Limb (tissue), 2 donors: Measurements from ENCODE around the gene SLC6A8.
"Not testable (repeated sequence)": the region's sequence is repeated elsewhere in the genome, so short reads cannot be mapped to it uniquely, and the experiment has no call there.

ENCODE experiments used
- DNase-seq, 2 donors: peaks; one replicate each; pipeline ENCODE4 v3.0.0-alpha.2; 2016; ENCODE audit errors: extremely low spot score in 2 of 2

The SLC6A8 gene

DNA sequence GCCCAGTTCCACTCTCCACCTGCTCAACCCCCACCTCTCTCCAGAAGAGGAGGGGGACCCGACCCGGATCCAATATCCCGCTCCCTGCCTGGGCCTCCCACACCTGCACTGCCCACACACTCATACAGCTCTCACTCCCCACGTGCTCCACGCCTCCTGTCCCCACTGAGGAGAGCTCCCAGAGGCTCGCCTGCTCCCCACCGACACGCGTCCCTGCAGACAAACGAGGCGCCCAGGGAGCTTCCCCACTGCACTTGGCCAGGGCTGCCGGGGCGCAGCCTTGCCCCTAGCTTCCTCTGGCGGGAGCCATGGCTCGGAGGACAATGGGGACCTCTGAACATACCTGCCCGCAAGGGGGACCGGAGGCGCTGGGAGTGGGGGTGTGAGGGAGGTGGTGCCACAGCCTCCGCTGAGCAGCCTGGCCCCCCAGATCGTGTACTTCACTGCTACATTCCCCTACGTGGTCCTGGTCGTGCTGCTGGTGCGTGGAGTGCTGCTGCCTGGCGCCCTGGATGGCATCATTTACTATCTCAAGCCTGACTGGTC is 5.0 kb downstream of the SLC6A8 start:
- no peak for DNase-seq

DNA sequence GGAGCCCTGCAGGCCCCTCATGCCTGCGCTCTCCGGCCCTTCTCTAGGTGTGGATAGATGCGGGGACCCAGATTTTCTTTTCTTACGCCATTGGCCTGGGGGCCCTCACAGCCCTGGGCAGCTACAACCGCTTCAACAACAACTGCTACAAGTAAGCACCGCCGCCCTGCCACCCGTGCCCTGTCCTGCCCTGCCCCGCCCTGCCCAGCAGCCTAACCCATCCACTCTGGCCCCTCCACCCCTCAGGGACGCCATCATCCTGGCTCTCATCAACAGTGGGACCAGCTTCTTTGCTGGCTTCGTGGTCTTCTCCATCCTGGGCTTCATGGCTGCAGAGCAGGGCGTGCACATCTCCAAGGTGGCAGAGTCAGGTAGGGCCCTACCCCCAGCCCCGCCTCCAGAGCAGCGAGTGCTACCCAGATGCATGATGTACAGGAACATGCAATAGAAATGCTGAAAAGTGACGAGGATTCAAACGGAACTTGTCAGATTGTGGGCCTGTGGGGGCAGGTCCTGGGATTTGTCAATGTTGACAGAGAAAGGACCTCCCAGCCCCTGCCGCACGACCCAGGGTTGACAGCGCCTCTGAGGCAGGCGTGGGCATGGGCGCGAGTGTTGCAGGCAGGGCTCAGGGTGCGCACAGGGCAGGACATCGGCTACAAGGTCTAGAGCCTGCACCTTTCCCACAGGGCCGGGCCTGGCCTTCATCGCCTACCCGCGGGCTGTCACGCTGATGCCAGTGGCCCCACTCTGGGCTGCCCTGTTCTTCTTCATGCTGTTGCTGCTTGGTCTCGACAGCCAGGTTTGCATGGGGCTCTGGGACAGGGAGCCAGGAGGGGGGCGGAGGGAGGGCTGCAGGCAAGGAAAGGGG is 5.7 kb downstream of the SLC6A8 start:
- no peak for DNase-seq

DNA sequence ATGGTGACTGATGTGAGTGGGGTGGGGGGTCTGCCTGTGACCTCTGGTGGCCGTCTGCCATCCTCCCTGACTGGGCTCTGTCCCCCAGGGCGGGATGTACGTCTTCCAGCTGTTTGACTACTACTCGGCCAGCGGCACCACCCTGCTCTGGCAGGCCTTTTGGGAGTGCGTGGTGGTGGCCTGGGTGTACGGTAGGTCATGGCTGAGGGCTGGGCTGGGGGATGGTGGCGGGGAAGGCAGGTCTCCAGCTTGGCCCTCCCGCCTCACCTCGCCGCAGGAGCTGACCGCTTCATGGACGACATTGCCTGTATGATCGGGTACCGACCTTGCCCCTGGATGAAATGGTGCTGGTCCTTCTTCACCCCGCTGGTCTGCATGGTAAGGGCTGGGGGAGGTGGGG is 6.5 kb downstream of the SLC6A8 start:
- DNase-seq = not testable (repeated sequence)

DNA sequence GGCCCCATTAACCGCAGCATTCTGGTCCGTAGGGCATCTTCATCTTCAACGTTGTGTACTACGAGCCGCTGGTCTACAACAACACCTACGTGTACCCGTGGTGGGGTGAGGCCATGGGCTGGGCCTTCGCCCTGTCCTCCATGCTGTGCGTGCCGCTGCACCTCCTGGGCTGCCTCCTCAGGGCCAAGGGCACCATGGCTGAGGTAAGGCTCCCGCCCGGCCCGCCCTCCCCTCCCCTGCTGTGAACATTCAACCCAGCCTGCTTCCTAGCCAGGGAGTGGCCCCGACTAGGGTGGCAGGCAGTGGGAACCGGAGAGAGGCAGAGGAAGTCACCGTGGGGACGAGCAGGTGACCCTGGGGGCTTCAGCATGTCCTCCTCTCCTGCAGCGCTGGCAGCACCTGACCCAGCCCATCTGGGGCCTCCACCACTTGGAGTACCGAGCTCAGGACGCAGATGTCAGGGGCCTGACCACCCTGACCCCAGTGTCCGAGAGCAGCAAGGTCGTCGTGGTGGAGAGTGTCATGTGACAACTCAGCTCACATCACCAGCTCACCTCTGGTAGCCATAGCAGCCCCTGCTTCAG is 7.1 kb downstream of the SLC6A8 start:
- DNase-seq = no peak

GRCh38 chrX:153696100-153696499 is 8.4 kb downstream of the SLC6A8 start:
- no peak for DNase-seq

DNA sequence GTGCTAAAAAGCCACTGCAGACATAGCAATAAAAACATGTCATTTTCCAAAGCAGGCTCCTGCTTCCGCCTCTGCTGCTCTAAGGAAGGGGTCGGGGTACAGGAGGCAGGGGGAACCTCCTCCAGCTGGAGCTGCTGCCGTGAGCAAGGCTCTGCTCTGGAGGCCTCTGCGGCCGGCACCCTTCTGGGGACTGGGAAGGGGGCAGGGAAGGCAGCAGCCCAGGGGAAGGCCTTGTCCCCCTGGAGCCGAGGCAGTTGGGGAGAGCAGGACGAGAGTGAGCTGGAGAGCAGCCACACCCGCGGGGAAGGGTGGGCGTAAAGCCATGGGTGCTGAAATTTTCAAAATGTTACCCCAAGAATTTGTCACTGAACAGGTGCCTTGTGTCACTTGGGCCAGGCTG is 8.8 kb downstream of the SLC6A8 start:
- not testable (repeated sequence) for DNase-seq

- DNase-seq = not testable (repeated sequence)
Measured at GRCh38 chrX:153696986-153697722, 9.4 kb downstream of the SLC6A8 start.

GRCh38 chrX:153697924-153698865 is 10.5 kb downstream of the SLC6A8 start:
- no peak for DNase-seq

DNA sequence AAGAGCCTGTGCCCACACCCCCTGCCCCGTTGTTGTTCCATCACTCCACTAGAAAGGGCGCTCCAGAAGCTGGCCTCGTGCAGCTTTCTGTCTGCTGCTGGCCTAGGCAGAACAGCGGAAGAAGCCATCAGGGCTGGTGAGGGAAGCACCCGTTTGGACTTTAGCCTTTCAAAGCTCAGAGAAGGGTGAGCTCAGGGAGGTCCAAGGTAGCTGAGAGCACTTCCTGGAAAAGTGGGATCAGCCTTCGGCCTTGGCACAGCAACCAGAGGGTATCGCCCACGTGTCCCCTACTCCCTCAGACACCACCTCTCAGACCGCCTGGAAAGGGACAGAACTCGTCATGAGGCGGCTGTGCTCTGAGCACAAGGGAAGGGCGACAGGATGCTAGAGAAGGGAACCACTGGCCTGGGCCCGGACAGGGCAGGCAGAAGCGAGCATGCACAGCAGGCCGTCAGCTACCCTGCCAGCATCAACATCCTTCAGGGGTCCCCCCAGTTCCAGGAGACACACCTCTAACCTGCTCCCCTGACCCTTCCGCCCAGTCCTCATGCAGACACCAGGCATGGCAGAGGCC is 11.6 kb downstream of the SLC6A8 start:
- not testable (repeated sequence) for DNase-seq

GRCh38 chrX:153699784-153700371 is 12.2 kb downstream of the SLC6A8 start:
- DNase-seq = not testable (repeated sequence)

GRCh38 chrX:153700376-153700945 is 12.7 kb downstream of the SLC6A8 start:
- DNase-seq = no peak

DNA sequence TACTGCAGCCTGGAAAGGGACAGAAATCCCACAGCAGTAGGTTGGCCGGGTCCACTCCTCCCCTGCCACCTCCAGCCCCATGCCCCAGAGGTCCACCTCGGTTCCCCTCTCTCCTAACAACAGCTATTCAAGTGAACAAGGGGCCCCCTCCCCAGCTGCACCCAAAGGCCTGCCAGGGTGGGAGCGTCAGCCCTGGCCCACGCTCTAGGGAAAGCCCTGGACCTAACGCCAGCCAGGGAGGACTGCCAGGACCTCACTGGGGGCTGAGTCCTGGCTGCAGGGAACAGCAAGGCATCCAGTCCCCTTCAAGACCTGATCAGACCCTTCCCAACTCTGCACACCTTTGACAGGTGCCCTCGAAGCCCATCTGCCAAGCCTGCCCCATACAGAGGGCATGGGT is 13.2 kb downstream of the SLC6A8 start:
- DNase-seq = no peak

GRCh38 chrX:153701706-153702105 is 14.0 kb downstream of the SLC6A8 start:
- no peak for DNase-seq

DNA sequence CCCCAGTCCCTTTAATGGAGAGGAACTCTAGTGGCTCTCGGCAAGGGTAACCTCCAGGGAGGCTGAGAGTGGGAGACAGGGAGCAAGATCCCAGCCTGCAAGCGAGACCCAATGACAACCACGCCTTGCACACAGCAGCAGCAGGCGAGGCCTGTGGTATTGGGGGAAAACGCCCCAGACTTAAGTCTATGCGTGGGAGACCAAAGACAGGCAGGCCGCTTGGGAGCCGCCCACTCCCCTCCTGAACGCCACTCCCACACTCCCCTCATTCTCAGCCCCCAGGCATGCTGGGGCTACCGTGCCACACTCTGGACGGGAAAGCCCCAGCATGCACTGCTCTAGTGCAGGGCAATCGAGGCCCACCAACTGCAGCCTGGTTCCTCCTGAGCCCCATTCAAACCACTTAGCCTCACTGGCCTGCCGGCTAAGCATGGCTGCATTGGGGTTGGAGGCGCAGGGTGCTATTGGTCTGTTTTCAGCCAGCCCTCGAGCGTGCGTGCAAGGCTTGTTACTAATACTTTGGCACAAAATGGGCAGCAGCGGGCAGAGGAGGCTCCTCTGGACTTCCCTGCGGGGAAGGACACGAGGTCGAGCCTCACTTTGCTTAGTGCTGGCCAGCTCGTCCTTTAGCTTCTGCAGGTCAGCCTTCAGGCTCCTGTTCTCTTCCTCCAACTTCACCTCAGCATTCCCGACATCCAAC is 14.8 kb downstream of the SLC6A8 start:
- no peak for DNase-seq

GRCh38 chrX:153703036-153703370 is 15.3 kb downstream of the SLC6A8 start:
- no peak for DNase-seq

DNA sequence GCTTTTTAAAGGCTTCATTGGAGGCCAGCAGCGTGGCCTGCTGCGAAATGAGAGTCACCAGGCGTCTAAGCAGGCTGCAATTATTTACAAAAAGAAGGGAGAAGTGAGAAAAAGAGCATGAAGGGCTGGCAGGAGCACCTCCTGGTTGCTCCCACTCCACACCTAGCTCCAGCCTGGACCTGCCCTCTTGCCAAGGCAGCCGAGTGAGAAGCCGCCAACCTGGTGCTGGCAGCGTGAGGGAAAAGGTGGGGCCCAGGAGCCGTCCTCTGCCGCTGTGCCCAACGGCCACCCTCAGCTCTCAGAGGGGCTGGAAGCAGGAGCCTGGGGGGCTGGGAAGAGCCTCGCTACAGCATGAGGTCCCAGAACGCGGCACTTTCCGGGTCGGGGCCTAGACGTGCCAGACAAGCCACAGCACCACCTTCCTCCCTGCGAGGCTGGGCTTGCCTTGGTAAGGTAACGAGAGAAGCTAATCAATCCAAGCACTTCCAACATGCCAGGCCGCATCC is 16.3 kb downstream of the SLC6A8 start:
- no peak for DNase-seq

DNA sequence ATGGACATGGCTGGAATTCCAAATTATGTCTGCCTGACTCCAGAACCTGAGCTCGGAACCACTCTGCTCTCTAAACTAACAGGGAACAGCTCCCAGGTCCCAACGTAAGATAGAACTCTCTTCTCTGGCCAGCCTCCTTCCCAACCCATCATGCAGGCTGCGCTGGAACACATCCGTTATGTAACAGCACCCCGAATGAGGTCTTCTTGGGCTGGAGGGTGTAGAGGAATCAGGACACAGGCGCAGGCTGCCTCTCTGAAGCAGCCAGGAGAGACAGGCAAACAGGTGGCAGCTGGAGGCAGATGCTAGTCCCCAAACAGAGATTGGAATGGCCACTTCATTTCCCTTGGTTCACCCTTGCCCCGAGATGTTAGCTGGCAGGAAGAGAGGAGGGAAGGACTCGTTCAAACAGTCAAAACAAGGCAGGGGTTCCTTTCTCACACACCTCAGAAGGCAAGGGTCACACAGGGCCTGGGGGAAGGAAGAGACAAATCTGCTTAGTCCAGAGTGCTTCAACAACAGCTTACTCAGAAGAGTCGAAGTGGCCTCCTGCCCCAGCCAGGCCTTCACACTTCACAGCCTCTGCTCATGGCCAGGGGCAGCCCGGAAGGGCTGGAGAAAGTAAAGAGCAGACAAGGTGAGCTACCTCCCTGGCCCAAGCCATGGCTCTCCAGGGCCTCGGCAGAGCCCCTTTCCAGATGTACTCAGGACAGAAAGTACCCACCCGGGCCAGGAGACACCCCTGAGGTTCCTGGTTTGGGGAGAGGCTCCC is 17.1 kb downstream of the SLC6A8 start:
- not testable (repeated sequence) for DNase-seq

DNA sequence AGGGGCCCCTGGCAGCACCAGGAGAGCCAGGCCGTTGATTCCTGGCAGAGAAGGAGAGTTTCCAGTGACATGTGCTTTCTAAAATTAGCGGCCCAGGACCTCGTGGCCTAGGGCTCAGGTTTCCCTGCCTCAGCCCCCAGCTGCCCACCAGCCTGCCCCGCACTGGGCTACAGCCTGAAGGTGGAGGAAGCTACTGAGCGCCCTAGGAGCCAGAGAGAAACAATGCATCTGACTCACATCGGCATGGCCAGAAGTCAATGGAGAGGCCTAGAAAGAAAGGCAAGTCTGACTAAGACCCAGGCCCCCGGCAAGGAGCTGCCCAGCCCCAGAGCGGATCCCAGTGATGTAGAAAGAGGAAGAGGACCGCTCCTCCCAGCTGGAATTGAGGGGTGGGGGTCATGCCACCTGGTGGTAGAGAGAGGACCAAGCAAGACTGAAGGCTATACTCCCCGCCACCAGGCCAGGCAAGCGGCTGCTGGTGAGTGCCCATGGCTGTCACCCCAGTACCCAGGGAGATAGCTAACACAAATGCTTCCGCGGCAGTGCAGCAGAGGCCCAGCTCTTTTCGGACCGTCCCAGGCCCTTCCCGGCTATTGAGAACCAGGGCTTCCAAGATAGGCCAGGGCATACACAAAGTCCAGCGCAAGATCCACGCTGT is 17.8 kb downstream of the SLC6A8 start:
- not testable (repeated sequence) for DNase-seq
